ENCODE results near the gene PPHLN1.

DNA sequence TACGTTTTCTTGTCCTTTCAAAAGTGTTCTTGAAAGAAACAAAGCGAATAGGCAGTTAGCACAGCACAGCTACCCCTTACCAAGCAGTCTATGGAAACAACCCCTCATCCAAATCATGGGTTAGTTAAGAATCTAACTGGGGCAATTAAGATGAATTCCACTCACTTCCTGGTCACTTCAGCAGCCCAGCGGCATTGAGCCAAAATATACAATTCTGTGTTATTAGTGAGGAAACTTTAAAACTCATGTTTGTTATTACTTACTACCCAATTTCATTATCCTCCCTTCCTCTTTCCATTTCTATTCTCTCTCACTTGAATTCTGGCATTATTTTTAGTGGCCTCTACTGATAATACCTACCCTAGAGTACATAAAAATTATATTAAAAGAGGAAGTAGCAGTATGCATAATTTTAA is 121.4 kb downstream of the PPHLN1 start:
- TF ChIP-seq, protein P1, sequence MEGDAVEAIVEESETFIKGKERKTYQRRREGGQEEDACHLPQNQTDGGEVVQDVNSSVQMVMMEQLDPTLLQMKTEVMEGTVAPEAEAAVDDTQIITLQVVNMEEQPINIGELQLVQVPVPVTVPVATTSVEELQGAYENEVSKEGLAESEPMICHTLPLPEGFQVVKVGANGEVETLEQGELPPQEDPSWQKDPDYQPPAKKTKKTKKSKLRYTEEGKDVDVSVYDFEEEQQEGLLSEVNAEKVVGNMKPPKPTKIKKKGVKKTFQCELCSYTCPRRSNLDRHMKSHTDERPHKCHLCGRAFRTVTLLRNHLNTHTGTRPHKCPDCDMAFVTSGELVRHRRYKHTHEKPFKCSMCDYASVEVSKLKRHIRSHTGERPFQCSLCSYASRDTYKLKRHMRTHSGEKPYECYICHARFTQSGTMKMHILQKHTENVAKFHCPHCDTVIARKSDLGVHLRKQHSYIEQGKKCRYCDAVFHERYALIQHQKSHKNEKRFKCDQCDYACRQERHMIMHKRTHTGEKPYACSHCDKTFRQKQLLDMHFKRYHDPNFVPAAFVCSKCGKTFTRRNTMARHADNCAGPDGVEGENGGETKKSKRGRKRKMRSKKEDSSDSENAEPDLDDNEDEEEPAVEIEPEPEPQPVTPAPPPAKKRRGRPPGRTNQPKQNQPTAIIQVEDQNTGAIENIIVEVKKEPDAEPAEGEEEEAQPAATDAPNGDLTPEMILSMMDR (IDR thresholded peaks at IDR 0.05), result no peak
- TF ChIP-seq POLR2A (IDR thresholded peaks at IDR 0.05), result no peak

Measured in lower leg skin (tissue), 3 donors.